Chondrocyte (in vitro differentiated cells): Measurements from ENCODE around the gene DGCR6L. TPM values are rescaled to one million over a fixed set of nuclear protein-coding genes. Genes with fewer than 3 reads are reported as not detected.
"Not testable (repeated sequence)": the region's sequence is repeated elsewhere in the genome, so short reads cannot be mapped to it uniquely, and the experiment has no call there.

Source experiments
- DNase-seq: peaks from one replicate; pipeline ENCODE4 v3.0.0; 2021; ENCODE audit warnings: mixed read lengths, low spot score
- H3K27ac Mint-ChIP-seq: one replicate; pipeline ENCODE4 v1.8.0; 2021; ENCODE audit warnings: mild to moderate bottlenecking, moderate library complexity, mixed read lengths; ENCODE audit not compliant: unreplicated experiment
- H3K27me3 Mint-ChIP-seq: 2 replicates; pipeline ENCODE4 v1.8.0; 2021; ENCODE audit warnings: low read depth, mixed read lengths
- H3K36me3 Mint-ChIP-seq: 2 replicates; pipeline ENCODE4 v1.8.0; 2021; ENCODE audit warnings: low read depth, mixed read lengths
- H3K4me1 Mint-ChIP-seq: 2 replicates; pipeline ENCODE4 v1.8.0; 2021; ENCODE audit warnings: low read depth, mild to moderate bottlenecking, mixed read lengths
- H3K4me3 Mint-ChIP-seq: one replicate; pipeline ENCODE4 v1.8.0; 2021; ENCODE audit warnings: mild to moderate bottlenecking, moderate library complexity, mixed read lengths; ENCODE audit not compliant: unreplicated experiment
- H3K9me3 Mint-ChIP-seq: 2 replicates; pipeline ENCODE4 v1.8.0; 2021; ENCODE audit warnings: low read depth, mixed read lengths
- CTCF ChIP-seq: fragments of 200-600 bp; sonication (generic); IDR thresholded peaks from 2 replicates; pipeline ENCODE4 v1.5.0; 2021; ENCODE audit warnings: antibody characterized with exemption, mild to moderate bottlenecking, moderate library complexity
- total RNA-seq: library from RNA; stranded (reverse); gene quantifications from 3 replicates; pipeline ENCODE4 v1.2.1, GENCODE V29; 2021

The DGCR6L gene
- total RNA-seq, 1 donor from 2014 or later, result 45.7 TPM

- H3K4me3 Mint-ChIP-seq, result no peak overlapping the region
- no peak for TF ChIP-seq CTCF
- peaks cover 18% of the 10 kb centered on the region for H3K4me1 Mint-ChIP-seq
- no peaks in the 10 kb centered on the region for H3K9me3 Mint-ChIP-seq
- peak; percentile 74 for DNase-seq
- H3K36me3 Mint-ChIP-seq, result no peaks in the 10 kb centered on the region
- no peak overlapping the region for H3K27ac Mint-ChIP-seq
- H3K27me3 Mint-ChIP-seq, result peaks cover 7% of the 10 kb centered on the region
Measured at GRCh38 chr22:20305894-20306645, 13.8 kb downstream of the DGCR6L start.

GRCh38 chr22:20305230-20305893 lies 14.5 kb downstream of the DGCR6L start:
- peak; percentile 60 for DNase-seq
- H3K9me3 Mint-ChIP-seq, H3K4me3 Mint-ChIP-seq, H3K27ac Mint-ChIP-seq, H3K36me3 Mint-ChIP-seq: not testable (repeated sequence)
- H3K27me3 Mint-ChIP-seq, result peaks cover 13% of the 10 kb centered on the region
- H3K4me1 Mint-ChIP-seq, result peaks cover 13% of the 10 kb centered on the region

GRCh38 chr22:20304646-20305045 lies 15.2 kb downstream of the DGCR6L start:
- Mint-ChIP-seq H3K27me3 (peaks cover 13% of the 10 kb centered on the region), H3K9me3 (no peaks in the 10 kb centered on the region), H3K27ac (no peak overlapping the region), H3K36me3 (peaks cover 2% of the 10 kb centered on the region), H3K4me3 (no peak overlapping the region), H3K4me1 (peaks cover 8% of the 10 kb centered on the region)
- no peak for TF ChIP-seq CTCF
- peak; percentile 62 for DNase-seq

- H3K27me3 Mint-ChIP-seq, result peaks cover 13% of the 10 kb centered on the region
- not testable (repeated sequence) for H3K9me3 Mint-ChIP-seq, DNase-seq, H3K4me1 Mint-ChIP-seq, H3K36me3 Mint-ChIP-seq, H3K4me3 Mint-ChIP-seq, H3K27ac Mint-ChIP-seq
Measured at GRCh38 chr22:20303229-20303534, 16.7 kb downstream of the DGCR6L start.

- Mint-ChIP-seq H3K9me3 (no peaks in the 10 kb centered on the region), H3K36me3 (peaks cover 2% of the 10 kb centered on the region), H3K4me3 (no peak overlapping the region), H3K27me3 (peaks cover 17% of the 10 kb centered on the region), H3K27ac (no peak overlapping the region), H3K4me1 (no peaks in the 10 kb centered on the region)
- DNase-seq, result no peak
- no peak for TF ChIP-seq CTCF
Measured at GRCh38 chr22:20302438-20303228, 17.2 kb downstream of the DGCR6L start.

- peaks cover 22% of the 10 kb centered on the region for H3K27me3 Mint-ChIP-seq
- no peak overlapping the region for H3K27ac Mint-ChIP-seq
Measured at GRCh38 chr22:20299746-20300136, 20.1 kb downstream of the DGCR6L start.

More at GRCh38 chr22:20299746-20300136, 20.1 kb downstream of the DGCR6L start:
- peak overlapping the region; percentile 73 for H3K4me3 Mint-ChIP-seq
- TF ChIP-seq CTCF, result no peak
- peaks cover 2% of the 10 kb centered on the region for H3K36me3 Mint-ChIP-seq
- H3K4me1 Mint-ChIP-seq, result no peaks in the 10 kb centered on the region
- H3K9me3 Mint-ChIP-seq, result no peaks in the 10 kb centered on the region
- no peak for DNase-seq
